Activated gamma-delta T cell (primary cell): Measurements from ENCODE around the gene HSP90AB1.

ENCODE experiments used
- DNase-seq: peaks from one replicate; lab custom pipeline; 2025; lab: John Stamatoyannopoulos, UW
- total RNA-seq, 2 donors: gene quantifications; one replicate each; lab custom pipeline; 2026; lab: John Stamatoyannopoulos, UW

The HSP90AB1 gene
- total RNA-seq: 438 to 449 reads per million in 2 donors

- DNase-seq: peak; percentile 59
Measured at GRCh38 chr6:44246663-44247337, at the start of gene HSP90AB1. HSP90AB1 (plus strand) TSS chr6:44247101; CDS start chr6:44248630, 1,529 bp downstream.

DNA sequence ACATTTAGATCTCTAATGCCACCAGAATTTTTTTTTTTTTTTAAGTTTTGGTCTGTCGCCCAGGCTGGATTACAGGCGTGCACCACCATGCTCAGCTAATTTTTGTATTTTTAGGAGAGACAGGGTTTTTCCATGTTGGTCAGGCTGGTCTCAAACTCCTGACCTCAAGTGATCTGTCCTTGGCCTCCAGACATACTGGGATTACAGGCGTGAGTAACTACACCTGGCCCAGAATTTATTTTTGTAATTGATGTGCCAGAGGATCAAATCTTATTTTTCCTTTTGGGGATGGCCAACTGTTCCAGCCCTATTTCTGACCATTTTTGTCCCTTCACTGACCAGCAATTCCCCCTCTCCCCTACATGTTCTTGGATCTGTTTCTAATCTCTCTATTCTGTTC lies 48.2 kb upstream of the HSP90AB1 start:
- DNase-seq: no peak

- no peak for DNase-seq
Measured at GRCh38 chr6:44199883-44200282, 47.0 kb upstream of the HSP90AB1 start.

- DNase-seq: no peak
Measured at GRCh38 chr6:44201200-44201599, 45.7 kb upstream of the HSP90AB1 start.

- no peak for DNase-seq
Measured at GRCh38 chr6:44201638-44202303, 45.1 kb upstream of the HSP90AB1 start.

- DNase-seq: no peak
Measured at GRCh38 chr6:44202332-44202971, 44.4 kb upstream of the HSP90AB1 start.

- no peak for DNase-seq
Measured at GRCh38 chr6:44202972-44203750, 43.7 kb upstream of the HSP90AB1 start.

DNA sequence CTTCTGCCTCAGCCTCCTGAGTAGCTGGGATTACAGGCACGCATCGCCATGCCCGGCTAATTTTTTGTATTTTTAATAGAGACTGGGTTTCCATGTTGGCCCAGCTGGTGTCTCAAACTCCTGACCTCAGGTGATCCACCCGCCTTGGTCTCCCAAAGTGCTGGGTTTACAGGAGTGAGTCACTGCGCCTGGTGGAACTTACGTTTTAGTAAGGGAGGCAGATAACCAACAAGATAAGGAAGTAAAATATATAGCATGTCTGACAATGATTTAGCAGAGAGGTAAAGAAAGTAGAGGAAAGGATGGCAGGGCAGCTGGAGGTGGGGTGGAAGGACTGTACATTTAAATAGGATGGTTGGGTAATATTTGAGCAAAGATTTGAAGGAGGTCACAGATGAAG lies 42.9 kb upstream of the HSP90AB1 start:
- DNase-seq: no peak

DNA sequence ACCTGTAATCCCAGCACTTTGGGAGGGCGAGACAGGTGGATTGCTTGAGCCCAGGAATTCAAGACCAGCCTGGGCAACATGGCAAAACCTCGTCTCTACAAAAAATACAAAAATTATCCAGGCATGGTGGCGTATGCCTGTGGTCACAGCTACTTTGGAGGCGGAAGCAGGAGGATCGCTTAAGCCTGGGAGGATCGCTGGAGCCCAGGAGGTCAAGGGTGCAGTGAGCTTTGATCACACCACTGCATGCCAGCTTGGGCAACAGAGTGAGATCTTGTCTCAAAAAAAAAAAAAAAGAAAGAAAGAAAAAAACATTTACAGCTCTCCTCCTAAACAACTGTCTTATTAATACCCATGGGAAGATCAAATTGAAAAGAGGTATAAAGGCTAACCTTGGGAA lies 38.9 kb upstream of the HSP90AB1 start:
- DNase-seq: no peak

GRCh38 chr6:44211284-44211683 lies 35.6 kb upstream of the HSP90AB1 start:
- no peak for DNase-seq

GRCh38 chr6:44214307-44214706 lies 32.6 kb upstream of the HSP90AB1 start:
- DNase-seq: no peak

DNA sequence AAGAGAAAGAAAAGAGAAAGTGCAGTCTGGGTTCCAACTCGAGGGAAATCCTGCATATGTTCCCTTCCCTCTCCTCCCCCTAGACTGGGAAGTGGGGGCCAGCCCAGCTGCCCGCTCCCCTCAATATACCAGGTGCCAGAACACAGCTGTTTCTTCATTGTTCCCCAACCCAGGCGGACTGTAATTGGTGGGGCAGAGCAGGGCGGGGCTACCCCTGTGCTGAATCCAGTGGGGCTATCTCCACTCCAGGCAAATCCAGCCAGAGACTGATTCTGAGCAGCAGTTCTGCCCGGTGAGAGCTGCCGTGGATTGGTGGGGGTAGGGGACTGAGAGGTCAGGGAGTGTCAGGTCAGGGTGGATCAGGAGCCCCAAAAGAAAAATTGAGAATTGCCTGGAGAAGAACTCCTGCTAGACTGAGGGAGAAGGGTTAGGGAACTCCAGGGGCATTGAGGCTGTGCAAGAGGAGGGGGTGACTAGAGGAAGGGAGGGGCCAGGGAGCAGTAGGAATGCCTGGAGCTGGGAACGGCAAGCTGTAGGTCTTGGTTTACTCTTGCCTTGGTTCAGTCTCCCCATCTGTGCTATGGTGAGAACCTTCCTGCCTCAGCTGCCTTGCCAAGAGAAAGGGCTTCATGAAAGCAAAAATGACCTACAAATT lies 30.1 kb upstream of the HSP90AB1 start, which contains the start of gene MYMX:
Gene MYMX, plus strand, starts transcription at position 250 of the 655 bp plus-strand sequence. CDS start 546 bp downstream, outside the sequence.
- DNase-seq: no peak

GRCh38 chr6:44217332-44218143 lies 29.4 kb upstream of the HSP90AB1 start:
- DNase-seq: no peak

DNA sequence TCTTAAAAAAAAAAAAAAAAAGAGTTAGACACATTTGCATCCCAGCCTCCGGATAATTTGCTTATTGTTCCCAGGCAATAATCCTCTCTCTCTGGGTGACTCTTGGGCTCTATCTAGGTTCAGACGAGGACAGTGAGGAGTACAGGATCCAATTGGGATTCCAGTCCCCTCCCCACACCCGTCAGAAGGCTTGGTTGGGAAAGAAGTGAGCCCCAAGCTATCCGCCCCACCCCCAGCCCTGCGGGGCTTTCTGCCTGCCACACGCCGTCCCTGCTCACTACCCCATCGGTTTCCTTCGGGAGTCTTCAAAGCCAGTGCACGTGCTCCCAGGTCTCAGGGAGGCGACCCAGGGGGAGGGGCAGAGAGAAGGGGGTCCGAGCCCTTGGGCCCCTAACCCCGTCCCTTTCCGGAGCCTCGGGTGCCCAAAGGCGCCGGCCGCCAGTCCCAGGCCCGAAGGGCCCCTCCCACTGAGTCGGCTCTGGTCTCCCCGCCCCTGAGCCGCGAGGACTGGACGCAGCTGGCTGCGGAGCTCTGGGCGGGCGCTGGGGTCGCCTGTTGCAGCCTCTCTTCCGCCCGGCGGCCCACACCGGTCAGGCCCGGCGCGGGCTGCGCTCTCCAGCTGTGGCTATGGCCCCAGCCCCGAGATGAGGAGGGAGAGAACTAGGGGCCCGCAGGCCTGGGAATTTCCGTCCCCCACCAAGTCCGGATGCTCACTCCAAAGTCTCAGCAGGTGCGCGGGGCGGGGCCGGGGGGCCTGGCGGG lies 27.7 kb upstream of the HSP90AB1 start:
- DNase-seq: no peak

GRCh38 chr6:44219815-44220784 lies 26.8 kb upstream of the HSP90AB1 start:
- no peak for DNase-seq

DNA sequence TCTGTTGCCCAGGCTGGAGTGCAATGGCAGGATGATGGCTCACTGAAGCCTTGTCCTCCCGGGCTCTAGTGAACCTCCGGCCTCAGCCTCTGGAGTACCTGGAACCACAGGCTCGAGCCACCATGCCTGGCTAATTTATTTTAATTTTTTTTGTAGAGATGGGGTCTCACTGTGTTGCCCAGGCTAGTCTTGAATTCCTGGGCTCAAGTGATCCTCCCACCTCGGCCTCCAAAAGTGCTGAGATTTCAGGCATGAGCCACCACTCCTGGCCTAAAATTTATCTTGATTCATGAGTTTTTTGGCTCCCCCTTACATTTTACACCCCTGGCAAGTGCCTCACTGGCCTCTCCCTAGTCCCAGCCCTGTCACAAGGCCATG lies 26.0 kb upstream of the HSP90AB1 start:
- DNase-seq: no peak

DNA sequence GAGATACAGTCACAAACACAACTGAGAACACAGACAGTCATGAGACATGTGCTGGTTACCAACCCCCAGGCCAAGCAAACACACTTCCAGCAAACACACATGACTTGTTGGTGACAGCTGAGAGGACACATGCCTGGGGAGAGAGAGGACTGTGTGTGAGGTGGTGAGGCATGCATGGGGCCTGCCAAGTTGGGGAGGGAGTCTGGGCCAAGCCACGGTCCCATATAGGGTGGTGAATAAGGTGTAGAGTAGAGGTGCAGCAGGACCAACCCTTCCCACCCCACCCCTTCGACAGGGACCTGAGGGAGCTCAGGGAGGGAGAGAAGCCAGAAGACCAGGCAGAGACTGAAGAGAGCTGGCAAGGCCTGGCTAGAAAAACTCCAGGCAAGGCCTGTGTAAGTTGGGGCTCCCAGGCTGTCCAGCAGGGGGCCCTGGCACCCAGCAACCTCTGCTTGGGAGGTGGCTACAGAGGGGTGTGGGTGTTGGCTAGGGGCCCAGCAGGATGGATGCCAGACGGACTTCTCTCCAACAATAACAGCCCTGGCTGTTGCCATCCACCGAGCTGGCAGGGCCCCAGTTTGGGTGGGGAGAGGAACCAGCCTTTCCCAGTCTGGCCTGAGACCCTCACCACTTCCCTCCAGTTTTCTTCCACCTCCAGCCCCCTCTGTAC lies 25.5 kb upstream of the HSP90AB1 start:
- no peak for DNase-seq

- DNase-seq: no peak
Measured at GRCh38 chr6:44221961-44222335, 25.0 kb upstream of the HSP90AB1 start.
